Lower lobe of right lung (tissue), 2 donors: Measurements from ENCODE around the gene GSX1. TPM values are rescaled to one million over a fixed set of nuclear protein-coding genes. Genes with fewer than 3 reads are reported as not detected.

Source experiments
- ATAC-seq, 2 donors: fragments of 200-7000 bp; cut with Tn5 transposase; one replicate each; pipeline ENCODE4 v1.9.1; 2020 to 2022; ENCODE audit warnings: mild to moderate bottlenecking in 2 of 2, moderate library complexity in 2 of 2
- DNase-seq: peaks from one replicate; pipeline ENCODE4 v3.0.0-alpha.2; 2020
- H3K27ac ChIP-seq: fragments of 200-600 bp; one replicate; pipeline ENCODE4 v1.8.0; 2022
- H3K27me3 ChIP-seq: fragments of 200-600 bp; one replicate; pipeline ENCODE4 v1.8.0; 2022; ENCODE audit warnings: low read depth
- H3K36me3 ChIP-seq: fragments of 200-600 bp; one replicate; pipeline ENCODE4 v1.8.0; 2022; ENCODE audit warnings: mild to moderate bottlenecking
- H3K4me1 ChIP-seq: fragments of 200-600 bp; one replicate; pipeline ENCODE4 v1.8.0; 2022
- H3K4me3 ChIP-seq: fragments of 200-600 bp; one replicate; pipeline ENCODE4 v1.8.0; 2022; ENCODE audit warnings: mild to moderate bottlenecking
- H3K9me3 ChIP-seq: fragments of 200-600 bp; one replicate; pipeline ENCODE4 v1.8.0; 2022
- intact Hi-C: fragments of 100-400 bp; cut with DNase I; formaldehyde crosslinking; loops from one replicate; pipeline ENCODE4 v1.11.0; 2022
- total RNA-seq: library from RNA; stranded (reverse); fragmentation: NEBNext Ultra II Directional; extraction: Animal tissue kit (Norgen Biotek cat#: 25700); gene quantifications from one replicate; pipeline ENCODE4 v1.2.1, GENCODE V29; 2021
- TF ChIP-seq, protein P1 (sequence below): fragments of 200-600 bp; IDR thresholded peaks from one replicate; pipeline ENCODE4 v1.8.0; 2022; ENCODE audit warnings: antibody characterized with exemption, mild to moderate bottlenecking
- donor health status: DM: no; HTN: yes; CAD: no; lungs with severe emphysema.

Gene GSX1
- total RNA-seq, 1 donor from 2014 or later = not detected

DNA sequence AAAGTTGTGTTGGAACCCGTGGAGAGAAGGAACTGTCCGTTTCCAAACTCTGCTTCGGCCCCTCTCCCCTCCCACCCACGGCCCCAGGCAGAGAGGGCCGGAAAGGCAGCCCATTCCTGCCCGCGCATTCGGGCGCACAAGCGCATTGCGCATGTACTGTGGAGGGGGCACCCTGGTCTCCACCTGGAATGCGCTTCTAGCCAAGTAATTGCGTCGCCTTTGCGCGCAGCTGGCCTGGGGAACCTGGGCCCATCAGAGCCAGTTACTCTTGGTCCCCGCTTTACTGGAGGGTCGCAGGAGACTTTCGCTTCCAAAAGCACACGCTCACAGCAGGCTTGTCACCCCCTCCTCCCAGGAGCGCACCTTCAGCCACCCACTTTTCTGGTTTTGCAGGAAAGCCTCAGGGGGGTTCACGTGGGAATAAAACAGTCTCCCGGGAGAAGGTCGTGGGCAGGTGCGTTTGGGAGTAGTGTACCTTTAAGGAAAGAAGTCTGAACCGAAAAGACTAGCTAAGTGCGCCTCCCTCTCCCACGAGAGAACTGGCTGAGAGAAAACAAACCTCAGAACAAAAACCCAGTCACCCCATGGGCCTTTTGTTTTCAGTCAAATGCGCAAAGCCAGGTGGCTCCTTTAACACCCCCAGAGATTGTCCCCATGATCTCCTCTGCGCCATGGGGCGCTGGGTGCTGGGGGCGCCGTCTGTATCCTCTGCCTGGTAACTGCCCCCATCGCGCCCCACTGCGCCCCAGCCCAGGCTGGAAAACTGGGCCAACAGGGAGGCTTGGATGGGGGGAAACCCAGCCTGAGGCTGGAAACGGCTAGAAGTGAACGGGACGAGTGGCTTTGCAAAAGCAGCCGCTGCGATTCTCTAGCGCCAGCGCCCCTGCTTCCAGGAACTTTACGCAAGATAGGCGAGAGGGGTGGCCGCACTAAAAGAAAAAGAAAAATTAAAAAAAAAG lies 28.5 kb downstream of the GSX1 start:
- Histone ChIP-seq H3K4me3 (no peak overlapping the region), H3K27me3 (peaks cover 90% of the 10 kb centered on the region), H3K36me3 (no peaks in the 10 kb centered on the region), H3K4me1 (no peaks in the 10 kb centered on the region), H3K9me3 (no peaks in the 10 kb centered on the region), H3K27ac (no peak overlapping the region)
- TF ChIP-seq, protein P1, sequence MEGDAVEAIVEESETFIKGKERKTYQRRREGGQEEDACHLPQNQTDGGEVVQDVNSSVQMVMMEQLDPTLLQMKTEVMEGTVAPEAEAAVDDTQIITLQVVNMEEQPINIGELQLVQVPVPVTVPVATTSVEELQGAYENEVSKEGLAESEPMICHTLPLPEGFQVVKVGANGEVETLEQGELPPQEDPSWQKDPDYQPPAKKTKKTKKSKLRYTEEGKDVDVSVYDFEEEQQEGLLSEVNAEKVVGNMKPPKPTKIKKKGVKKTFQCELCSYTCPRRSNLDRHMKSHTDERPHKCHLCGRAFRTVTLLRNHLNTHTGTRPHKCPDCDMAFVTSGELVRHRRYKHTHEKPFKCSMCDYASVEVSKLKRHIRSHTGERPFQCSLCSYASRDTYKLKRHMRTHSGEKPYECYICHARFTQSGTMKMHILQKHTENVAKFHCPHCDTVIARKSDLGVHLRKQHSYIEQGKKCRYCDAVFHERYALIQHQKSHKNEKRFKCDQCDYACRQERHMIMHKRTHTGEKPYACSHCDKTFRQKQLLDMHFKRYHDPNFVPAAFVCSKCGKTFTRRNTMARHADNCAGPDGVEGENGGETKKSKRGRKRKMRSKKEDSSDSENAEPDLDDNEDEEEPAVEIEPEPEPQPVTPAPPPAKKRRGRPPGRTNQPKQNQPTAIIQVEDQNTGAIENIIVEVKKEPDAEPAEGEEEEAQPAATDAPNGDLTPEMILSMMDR = no peak
- ATAC-seq (no peak), DNase-seq (no peak)
- intact Hi-C loops = loop anchor here (10.0 kb wide), 1 partner anchor 446 kb away; no protein-coding TSS in a partner anchor

DNA sequence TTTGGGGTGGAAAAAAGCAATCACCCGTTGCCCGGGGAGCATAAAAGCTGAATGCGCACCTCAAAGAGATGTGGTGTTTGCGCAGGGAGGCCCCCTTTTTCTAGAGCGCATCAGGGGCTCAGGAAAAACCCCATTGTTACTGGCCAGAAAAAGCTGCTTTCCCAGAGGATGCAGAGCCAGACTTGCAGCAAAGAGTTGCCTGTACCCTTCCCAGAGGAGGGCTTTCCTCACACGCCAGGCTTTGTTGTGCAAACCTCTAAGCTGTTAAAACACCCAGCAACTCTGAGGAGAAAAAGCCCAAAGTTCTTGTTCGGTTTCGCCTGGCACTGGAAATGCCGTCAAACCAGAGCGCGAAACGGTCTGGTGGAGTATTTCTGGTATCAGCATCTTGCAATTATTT lies 29.3 kb downstream of the GSX1 start:
- H3K9me3 ChIP-seq = no peaks in the 10 kb centered on the region
- H3K36me3 ChIP-seq = no peaks in the 10 kb centered on the region
- intact Hi-C loops = loop anchor here (10.0 kb wide), 1 partner anchor 447 kb away; no protein-coding TSS in a partner anchor
- no peak for DNase-seq
- TF ChIP-seq, protein P1 = no peak
- no peak overlapping the region for H3K4me3 ChIP-seq
- H3K4me1 ChIP-seq = peaks cover 6% of the 10 kb centered on the region
- ATAC-seq = no peak
- H3K27ac ChIP-seq = no peak overlapping the region
- peaks cover 86% of the 10 kb centered on the region for H3K27me3 ChIP-seq

DNA sequence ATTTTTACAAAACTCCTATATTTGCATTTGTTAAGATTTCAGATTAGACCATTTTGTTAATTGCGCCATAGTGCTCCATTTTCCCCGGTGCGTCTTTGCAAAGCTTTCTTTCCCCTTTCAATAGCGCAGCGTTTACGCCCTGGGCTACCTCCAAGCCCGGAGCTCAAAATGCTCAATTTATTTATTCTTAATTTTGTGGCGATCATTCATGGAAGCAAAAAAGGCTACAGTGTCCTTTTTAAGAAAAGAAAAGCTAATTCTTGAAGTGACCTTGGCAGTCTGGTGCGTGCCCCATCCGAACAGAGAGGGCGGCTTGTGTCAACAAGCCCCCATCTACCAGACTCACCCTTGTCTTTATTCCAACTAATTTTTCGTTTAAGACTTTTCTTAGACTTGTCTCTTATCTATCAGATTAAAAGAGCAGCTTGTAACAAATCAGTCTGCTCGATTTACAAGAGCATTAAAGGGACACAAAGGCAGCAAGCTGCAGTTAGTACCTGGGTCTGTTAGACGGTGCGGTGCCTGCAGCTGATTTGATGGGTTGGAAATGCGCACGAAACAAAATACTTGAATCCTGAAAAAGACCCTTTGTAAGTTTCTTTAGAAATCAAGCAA lies 30.1 kb downstream of the GSX1 start:
- TF ChIP-seq, protein P1 = no peak
- H3K9me3 ChIP-seq = no peaks in the 10 kb centered on the region
- H3K4me3 ChIP-seq = no peak overlapping the region
- DNase-seq (no peak), ATAC-seq (no peak)
- H3K27ac ChIP-seq = no peak overlapping the region
- intact Hi-C loops = loop anchor here (10.0 kb wide), 1 partner anchor 448 kb away; no protein-coding TSS in a partner anchor
- H3K36me3 ChIP-seq = no peaks in the 10 kb centered on the region
- H3K4me1 ChIP-seq = peaks cover 9% of the 10 kb centered on the region
- peaks cover 91% of the 10 kb centered on the region for H3K27me3 ChIP-seq

DNA sequence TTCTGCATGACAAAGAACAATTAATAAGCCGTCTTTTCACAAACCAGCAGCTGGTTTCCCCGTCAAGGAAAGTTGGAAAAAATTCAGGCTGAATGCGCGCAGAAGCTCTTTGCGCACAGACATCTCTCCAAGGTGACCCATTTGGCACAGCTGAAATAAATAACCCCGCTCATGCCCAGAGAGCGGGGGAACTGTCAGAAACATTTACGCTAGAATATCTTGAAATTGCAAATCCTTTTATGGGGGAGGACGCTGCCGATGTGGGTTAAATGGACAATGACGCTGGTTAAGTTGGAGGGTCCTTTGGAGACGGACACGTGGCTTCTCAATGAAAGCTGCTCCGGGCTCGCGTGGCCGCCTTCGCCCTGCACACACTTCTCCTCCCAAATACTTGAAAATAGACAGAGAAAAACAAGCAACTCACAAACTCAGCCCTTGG lies 30.6 kb downstream of the GSX1 start:
- Histone ChIP-seq H3K4me1 (peaks cover 9% of the 10 kb centered on the region), H3K27ac (no peak overlapping the region), H3K4me3 (no peak overlapping the region), H3K9me3 (no peaks in the 10 kb centered on the region), H3K36me3 (no peaks in the 10 kb centered on the region), H3K27me3 (peaks cover 94% of the 10 kb centered on the region)
- TF ChIP-seq, protein P1 = no peak
- intact Hi-C loops = loop anchor here (10.0 kb wide), 1 partner anchor 448 kb away; no protein-coding TSS in a partner anchor
- ATAC-seq (no peak), DNase-seq (no peak)

DNA sequence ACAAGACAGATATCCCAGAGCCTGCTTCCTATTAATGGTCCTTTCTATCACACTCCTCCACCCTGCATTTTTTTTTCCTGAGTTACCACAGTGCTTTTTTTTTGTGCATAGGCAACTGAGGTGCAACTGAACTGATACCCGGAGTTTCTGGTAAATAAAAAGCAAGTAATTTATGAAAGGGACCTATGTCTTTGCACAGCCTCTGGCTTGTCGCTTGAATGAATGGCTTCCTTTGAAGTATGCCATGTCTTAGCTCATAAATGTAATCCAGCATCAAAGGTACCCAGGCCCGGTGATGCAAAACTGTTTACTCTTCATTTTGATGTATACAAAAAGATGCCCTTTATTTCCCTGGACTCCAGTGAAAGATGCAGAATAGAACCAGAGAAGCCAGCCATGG lies 31.8 kb downstream of the GSX1 start:
- no peaks in the 10 kb centered on the region for H3K9me3 ChIP-seq
- H3K27ac ChIP-seq = no peak overlapping the region
- DNase-seq (no peak), ATAC-seq (no peak)
- peaks cover 91% of the 10 kb centered on the region for H3K27me3 ChIP-seq
- H3K4me3 ChIP-seq = no peak overlapping the region
- TF ChIP-seq, protein P1 = no peak
- H3K4me1 ChIP-seq = peaks cover 9% of the 10 kb centered on the region
- intact Hi-C loops = loop anchor here (10.0 kb wide), 1 partner anchor 449 kb away; no protein-coding TSS in a partner anchor
- no peaks in the 10 kb centered on the region for H3K36me3 ChIP-seq
